CD4-positive, alpha-beta T cell treated with Interleukin-10 for 1 hour (primary cell): ENCODE measurements around the gene SPRYD4.
"Not testable (repeated sequence)": the region's sequence is repeated elsewhere in the genome, so short reads cannot be mapped to it uniquely, and the experiment has no call there.

Source experiments
- DNase-seq: peaks from one replicate; pipeline ENCODE4 v3.0.0-alpha.2; 2020

Gene SPRYD4

DNA sequence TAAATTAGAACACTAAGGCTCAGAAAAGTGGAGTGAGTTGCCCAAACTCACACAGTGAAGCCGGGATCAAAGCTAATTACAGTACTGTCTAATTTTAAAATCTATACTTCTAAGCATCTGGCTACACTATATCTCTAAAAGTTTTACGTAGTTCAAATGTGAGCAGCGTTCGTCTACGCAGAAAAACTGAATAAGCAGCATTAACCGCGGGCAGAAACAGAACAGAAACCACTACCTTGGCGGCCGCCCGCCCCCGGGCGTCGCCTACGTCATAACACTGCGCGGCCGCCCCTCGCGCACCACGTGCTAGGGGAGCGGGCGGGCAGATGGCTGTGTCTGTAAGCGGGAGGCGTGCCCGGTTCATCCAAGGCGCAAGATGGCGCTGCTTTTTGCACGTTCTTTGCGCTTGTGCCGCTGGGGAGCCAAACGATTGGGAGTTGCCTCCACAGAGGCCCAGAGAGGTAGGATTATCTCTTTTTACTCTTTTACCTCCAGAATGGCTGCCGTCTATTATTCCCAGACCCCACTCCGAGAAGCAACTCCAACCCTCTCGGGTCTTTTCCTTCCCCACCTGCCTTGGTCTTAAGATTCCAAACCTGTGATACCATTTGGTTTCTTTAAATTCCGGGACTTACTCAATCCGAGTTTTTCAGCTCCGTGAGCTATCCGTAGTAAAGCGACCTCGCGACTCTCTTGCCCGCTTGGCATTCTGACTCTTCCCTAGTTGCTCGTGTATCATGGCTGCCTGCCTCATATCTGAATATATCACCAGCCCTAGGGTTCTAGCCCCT, at the start of gene SPRYD4:
TSS of gene SPRYD4 (plus strand) at position 363 of the 791 bp plus-strand sequence. CDS start at position 377, 14 bp downstream.
- peak; percentile 95 for DNase-seq

DNA sequence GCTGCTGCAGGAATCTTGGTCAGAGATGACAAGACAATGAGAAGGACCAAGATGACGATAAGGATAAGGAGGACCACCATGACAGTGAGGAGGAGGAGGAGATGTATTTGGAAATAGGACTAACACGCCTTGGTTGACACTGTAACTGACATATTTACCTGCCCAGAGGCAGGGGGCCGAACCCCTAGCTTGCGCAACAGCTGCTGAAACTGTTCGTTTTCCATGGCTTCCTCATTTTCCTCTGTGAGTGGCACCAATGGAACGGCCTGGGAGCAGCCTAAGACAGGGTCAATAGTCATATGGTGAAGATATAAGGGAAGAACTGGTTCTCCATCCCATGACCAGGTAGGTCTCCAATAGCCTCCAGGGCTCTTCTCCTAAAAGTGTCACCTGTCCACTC, 48.0 kb upstream of the SPRYD4 start:
- DNase-seq = no peak

DNA sequence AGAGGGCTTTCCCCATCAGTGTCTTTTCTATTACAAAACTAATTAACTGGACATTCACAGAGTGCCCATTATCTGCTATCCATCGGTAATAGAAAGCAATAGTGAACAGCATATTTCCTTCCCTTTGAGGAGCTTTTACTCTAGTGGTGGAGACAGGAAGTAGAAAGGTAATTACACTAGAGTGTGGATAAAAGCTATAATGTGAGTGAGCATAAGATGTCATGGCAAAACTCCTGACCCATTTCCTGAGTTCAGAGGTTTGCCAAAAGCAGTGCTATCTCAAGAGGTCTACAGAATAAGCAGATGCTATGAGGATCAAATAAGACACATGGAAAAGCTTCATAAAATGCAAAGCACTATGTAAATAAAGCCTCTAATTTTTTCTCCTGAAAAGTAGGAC, 43.2 kb upstream of the SPRYD4 start:
- DNase-seq = peak; percentile 3

DNA sequence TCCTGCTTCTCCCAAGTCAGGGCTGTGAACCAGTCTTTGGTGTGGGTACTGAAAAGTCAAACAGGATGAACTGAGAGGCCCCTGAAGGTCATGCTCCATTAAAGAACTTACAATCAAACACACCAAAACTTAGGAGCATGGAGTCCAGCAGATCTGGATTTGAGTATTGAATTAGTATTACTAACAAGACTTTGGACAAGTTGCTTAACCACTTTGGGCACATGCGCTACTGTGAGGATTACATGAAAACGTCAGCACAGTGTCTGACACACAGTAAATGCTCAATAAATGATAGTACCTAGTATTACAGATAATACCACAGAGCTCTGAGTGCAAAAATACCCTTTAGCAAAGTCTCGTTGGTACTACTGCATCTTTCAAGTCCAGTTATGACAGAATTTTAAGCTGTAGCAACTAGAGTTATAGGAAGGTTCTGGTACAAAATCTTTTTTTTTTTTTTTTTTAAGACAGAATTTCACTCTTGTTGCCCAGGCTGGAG, 42.4 kb upstream of the SPRYD4 start:
- no peak for DNase-seq

DNA sequence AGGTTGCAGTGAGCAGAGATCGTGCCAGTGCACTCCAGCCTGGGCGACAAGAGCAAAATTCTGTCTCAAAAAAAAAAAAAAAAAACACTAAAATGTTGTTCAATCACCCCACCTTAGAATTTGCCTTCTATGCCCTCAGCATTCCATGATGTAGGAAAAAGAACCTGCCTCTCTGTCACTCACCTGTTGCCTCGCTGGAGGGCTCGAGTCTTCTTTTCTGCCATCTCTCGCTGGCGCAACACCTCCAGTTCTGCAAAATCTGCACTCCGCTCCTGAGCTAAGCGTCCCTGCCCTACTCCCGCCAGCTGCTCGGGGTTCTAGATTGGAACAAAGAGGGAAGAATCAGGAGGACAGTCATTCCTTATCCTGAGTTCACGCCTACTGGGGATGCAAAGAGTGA, 37.1 kb upstream of the SPRYD4 start:
- no peak for DNase-seq

DNA sequence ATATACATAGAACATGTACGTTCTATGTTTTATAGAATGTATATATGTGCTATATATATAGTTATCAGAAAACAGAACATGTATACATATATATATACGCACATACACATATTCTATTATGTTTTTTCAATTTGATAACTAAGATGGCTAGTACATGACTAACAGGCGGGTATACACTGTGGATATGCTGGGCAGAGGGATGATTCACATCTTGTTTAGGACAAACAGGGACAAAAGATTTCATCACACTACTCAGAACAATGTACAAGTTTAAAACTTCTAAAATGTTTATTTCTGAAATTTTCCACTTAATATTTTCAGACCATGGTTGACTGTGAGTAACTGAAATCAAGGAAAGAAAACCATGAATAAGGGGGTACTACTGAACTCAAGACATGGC, 36.5 kb upstream of the SPRYD4 start:
- DNase-seq = no peak

DNA sequence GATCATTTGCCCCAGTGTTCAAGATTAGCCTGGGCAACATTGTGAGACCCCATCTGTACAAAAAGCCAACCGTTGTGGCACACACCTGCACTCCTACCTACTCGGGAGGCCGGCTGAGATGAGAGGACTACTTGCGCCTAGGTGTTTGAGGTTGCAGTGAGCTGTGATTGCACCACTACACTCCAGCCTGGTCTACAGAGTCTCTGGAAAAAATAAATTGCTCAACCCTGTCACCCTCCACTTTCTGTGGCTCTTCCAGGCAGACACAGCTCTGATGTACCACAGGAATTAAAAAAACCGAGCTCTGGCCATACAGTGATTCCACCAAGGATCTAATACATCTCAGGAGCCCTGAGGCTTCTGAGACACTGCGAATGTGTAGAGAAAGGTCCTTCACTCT, 33.5 kb upstream of the SPRYD4 start:
- DNase-seq = no peak

DNA sequence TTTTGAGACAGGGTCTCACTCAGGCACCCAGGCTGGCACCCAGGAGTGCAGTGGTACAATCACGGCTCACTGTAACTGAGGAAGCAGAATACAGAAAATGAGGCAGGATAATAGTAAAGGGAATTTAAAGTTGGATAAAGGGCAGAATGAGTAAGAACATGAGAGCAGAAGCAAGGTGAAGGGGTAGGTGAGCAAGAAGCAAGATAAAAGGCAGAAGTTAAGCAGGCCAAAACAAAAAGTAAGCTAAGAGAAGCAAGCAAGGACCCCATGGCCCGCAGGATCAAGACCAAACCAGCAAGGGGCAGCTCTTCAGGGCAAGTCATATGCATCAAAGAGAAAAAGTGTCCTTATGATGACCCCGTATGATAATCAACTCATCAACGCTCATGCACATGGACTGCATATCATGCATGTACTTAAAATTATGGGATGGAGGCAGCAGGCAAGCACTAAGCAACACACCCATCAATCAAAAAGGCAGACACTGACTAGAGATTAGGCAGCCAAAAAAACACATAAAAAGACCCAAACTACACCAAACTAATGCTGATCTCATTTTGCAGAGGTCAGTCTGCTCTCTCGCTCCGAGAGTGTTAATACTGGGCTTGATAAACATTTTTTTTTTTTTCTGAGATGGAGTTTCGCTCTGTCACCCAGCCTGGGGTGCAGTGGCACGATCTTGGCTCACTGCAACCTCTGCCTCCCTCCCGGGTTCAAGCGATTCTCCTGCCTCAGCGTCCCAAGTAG, 30.8 kb upstream of the SPRYD4 start:
- no peak for DNase-seq

DNA sequence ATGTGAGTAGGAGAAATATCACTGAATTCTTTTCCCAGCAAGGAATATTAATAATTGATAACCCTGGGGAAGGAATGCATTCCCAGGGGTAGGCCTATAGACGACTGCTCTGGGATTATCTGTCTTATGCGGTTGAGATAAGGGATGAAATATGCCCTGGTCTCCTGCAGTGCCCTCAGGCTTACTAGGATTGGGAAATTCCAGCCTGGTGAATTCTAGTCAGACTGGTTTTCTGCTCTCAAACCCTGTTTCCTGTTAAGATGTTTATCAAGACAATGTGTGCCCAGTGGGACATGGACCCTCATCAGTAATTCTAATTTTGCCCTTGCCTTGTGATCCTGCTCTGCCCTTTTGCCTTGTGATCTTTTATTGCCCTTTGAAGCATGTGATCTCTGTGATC, 25.2 kb upstream of the SPRYD4 start:
- not testable (repeated sequence) for DNase-seq

DNA sequence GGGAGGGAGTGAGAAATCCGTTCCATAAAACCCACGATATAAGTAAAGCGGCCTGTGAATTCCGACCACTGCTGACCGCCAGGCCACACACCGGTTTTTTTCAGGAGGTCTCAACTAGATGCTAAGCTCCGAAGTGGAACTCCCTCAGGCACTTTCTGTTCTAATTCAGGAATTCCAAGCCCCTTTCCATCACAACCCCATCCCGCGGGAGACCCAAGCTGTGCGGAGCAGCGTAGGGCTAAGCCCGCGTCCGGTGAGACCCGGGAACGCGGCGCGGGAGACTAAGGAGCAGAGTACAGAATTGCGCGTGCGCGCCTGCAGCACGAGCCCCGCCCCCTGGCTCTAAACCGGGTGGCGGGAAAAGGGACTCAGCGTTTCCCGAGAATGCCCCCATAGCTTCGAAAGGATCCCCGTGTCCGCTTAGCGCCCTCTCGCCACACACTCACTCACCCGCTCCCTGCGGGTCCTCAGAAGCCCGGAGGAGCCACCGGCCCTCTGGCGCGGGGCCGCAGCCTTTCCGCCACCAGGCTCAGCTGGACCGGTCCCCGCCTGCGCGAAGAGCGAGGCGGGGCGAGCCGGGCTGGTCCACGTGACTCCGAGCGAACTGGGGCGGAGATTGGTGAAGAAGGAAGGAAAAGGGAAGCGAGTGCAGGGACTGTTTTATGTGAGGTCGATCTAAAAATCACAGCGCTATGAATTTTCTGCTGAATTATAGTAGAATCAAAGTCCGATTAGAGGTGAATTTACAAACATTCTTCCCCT, 19.3 kb upstream of the SPRYD4 start, which contains the start of gene TIMELESS:
TSS of gene TIMELESS (minus strand) at position 567 of the 762 bp plus-strand sequence. CDS start 15,256 bp downstream, outside the sequence.
- peak; percentile 84 for DNase-seq

DNA sequence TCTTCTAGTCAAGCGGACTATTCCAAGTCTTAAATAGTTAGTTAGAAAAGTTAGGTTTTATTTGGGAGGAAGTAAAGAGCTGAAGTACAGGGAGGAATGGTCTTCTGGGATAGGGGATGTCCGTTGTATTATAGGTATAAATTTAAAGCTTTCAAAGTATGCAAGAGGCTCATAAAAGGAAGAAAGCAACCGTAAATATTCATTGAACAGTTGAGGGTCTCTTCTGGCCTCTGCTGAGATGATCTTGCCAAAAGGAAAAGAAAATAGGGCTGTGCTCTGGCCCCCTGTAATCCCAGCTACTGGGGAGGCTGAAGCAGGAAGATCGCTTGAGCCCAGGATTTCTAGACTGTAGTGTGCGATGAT, 18.8 kb upstream of the SPRYD4 start:
- DNase-seq = no peak

DNA sequence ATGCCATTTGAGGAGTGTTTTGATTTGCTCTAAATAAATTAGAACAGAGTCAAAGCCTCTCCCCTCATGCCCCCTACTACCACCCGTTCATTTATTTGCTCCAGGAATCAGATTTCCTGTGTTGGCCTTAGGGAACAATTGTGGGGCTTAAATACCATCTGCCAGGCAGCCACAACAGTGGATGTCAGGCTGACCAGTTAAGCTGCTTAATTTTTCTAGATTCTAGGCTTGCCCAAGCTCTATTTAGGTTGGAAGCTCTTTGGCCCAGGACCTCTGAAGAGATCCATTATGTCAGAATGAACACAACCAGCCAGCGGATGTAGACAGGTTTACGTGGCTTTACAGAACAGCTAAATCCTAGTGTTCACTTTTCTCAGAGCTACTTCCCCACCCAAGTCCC, 18.1 kb upstream of the SPRYD4 start:
- DNase-seq = no peak

DNA sequence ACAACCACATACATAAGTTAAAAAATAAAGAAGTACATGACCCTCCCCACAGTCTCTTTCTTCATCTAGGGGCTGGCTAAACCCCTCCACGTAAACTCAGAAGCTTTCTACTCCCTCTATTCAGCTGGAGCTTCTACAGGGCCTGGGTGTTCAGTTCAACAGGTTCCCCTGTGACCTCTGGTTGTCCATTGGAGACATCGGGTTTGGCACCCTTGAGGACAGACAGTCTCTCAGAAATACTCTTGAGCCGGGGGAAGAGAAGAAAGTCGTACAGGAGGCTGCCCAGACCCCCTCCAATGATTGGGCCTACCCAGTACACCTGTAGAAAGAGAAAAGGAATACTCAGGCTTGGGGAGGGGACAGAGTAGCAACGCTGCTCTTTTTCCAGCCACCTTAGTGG, 17.2 kb upstream of the SPRYD4 start:
- no peak for DNase-seq

DNA sequence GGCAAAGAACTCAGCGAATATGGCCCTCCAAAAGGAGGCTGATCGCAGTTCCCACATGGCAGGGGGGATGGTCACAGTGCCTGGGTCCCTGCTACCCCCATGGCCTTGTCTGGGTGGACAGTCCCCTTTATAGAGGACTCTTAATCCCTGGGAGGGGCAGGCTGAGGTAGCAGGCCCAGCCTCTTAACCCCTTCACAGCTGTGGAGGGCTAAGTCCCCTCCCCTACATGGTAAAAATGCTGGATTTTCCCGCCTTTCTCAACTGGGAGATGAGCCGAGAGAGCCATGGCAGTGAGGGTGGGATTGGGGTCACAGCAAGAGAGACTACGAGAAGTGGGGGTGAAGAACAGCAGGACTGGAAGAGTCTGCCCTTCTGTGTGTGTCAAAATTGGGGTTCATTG, 13.8 kb upstream of the SPRYD4 start, which contains the start of gene MIP:
TSS of gene MIP (minus strand) at position 101 of the 400 bp plus-strand sequence. CDS start at position 57, 44 bp downstream.
- DNase-seq = no peak

DNA sequence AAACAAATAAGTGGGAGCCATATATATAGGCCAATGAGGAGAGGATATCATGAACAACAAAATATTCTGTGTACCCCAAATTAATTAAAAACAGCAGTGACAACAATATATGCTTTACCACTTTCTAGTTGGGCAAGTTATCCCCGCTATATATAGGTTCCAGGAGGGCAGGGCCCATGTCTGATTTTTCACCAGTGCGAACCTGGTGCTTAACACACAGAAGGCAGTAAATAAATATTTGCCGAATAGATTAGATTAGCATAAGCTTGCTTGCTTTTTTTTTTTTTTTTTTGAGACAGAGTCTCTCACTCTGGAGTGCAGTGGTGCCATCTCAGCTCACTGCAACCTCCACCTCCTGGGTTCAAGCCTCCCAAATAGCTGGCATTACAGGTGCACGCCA, 10.6 kb upstream of the SPRYD4 start:
- no peak for DNase-seq

DNA sequence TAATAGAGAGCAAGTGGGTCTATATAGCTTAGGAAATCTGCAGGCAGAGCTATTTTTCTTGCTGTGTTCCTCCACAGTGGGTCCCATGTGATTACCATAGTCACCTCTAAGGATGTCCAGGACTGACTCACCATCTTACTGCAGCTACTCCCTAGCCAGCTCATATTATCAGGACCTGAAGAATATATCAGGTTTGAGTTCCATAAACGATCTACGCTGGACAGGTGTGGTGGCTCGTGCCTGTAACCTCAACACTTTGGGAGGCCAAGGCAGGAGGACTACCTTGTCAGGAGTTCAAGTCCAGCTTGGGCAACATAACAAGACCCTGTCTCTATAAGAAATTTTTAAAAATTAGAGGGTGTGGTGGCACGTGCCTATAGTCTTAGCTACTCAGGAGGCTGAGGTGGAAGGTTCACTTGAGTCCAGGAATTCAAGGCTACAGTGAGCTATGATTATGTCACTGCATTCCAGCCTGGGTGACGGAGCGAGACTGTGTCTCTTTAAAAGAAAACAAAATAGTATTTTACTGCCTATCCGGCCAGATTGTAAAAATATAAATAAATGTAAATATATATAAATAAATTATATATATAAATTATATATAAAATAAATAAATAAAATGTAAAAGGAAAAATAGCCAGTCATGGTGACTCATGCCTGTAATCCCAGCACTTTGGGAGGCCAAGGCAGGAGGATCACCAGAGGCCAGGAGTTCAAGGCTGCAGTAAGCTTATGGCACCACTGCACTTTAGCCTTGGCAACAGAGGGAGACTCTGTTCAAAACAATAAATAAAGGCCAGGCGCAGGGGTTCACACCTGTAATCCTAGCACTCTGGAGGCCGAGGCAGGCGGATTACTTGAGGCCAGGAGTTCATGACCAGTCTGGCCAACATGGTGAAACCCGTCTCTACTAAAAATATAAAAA, 6.9 kb upstream of the SPRYD4 start:
- no peak for DNase-seq

DNA sequence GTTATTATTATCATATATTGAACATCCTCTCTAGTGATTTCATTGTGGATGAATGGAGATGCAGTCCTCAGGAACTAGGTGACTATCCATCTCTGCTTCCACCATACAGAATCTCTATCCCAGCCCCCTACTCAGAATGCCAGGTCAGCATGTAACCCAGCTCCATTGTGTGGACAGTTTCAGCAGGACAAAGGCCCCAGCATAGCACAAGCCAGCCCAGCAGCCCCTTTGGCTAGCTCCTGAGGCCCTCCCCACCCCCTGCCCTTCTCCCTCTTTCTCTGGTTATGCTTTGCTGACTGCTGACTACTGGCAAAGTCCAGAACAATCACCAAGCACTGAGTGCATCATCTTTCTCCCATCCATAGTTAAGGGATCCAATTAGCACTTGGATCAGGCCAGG, 5.8 kb upstream of the SPRYD4 start:
- DNase-seq = no peak

DNA sequence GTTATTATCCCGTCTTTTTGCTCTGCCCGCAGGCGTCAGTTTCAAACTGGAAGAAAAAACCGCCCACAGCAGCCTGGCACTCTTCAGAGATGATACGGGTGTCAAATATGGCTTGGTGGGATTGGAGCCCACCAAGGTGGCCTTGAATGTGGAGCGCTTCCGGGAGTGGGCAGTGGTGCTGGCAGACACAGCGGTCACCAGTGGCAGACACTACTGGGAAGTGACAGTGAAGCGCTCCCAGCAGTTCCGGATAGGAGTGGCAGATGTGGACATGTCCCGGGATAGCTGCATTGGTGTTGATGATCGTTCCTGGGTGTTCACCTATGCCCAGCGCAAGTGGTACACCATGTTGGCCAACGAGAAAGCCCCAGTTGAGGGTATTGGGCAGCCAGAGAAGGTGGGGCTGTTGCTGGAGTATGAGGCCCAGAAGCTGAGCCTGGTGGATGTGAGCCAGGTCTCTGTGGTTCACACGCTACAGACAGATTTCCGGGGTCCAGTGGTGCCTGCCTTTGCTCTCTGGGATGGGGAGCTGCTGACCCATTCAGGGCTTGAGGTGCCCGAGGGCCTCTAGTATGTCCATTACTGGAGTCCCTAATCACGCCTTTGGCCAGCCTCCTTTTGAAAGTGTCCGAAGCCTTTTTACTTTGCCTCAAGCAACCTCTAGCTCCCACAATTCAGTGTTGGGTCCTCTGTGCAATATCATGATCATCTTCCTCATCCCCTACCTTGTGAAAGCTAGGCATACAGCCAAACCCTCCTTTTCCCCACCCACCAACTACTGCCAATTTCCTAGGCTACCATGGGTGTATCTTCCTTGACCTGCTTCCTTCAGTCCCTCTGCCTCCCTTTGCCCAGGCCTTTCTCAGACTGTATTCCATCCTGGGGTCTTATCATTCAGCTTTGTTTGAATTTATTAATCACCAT, 891 bp downstream of the SPRYD4 start:
- DNase-seq = no peak

DNA sequence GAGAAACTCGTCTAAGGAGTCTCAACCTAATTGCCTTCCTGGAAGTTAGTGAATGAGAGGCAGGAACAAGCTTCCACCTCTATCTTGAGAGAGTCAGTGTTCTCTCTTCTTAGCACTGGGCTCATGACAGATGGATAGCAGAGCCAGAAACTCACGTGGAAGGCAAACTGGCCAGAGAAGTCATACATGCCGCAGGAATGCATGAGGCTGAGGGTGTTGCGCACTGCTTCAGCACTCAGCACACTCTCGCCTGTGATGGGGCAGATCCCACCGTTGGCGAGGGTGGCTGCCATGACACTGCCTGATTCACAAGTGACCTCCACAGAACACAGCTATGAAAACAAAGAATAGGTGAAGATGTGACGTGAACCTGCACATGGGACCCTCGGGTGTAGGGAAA, 6.0 kb downstream of the SPRYD4 start:
- DNase-seq = no peak

DNA sequence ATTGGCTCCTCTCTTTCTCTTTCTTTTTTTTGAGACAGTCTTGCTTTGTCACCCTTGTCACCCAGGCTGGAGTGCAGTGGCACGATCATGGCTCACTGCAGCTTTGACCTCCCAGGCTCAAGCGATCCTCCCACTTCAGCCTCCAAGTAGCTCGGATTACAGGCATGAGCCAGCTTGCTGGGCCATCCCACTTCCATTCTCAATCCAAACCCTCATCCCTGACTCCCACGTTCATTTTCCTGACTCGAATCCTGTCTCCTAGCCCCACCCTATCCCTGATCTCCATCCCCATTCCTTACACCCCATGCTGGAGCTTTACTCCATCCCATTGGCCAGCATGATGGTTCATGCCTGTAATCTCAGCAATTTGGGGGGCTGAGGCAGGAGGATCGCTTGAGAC, 7.8 kb downstream of the SPRYD4 start:
- DNase-seq = no peak

DNA sequence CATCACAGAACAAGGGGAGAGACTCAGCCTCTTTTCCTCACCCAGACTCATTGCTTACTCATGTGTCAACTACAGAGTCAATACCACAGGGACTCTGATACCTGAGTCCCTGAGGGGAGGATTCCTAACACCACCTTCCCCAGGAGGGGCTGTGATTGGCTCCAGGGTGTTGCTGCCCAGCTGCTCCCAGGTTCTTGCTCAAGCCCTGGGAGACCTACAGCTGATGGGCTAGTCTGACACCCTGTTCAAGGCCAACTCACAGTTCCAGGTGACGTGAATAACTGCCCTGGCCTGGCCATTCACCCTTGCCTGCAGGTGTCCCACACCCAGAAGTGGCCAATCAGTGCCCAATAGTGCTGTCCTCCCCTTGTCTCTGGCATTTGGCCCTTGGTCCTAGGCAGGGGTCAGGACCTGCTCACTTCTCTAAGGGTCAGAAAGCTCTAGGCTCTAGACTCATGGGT, 8.6 kb downstream of the SPRYD4 start:
- no peak for DNase-seq
